ENCODE results near the gene NSG2. TPM values are rescaled to one million over a fixed set of nuclear protein-coding genes. Genes with fewer than 3 reads are reported as not detected.
A peak's percentile ranks its signal among the peaks of the same experiment; 100 is the strongest.

The NSG2 gene
- total RNA-seq: 1 to 10 TPM in 2 of 4 donors, under 1 TPM in 1, not detected in 1; 0.94 to 1.9 (median 1.8) TPM

DNA sequence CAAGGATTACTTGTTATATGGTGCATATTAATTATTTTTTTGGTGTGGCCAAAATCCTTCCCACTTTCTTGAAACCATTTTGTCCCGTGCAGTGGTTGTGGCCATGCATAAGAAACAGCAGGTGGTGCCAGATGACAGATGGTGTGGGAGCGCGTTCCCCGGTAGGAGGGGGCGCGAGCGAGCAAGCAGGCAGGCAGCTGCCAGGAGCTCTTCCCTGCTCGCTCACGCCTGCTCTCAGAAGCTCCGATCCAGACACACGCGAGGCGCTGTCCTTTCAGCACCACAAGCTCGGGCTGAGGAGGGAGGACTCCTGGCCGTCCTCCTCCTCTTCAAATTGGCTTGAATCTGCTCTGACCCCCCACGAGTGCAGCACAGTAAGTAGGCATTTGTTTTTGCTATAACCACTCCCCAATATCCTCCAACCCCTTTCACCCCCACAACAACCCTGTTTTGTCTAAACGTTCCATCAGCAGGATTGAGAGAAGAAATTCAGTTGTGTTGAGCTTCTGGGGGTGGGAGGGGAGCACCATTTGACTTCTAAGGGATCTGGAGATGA, at the start of gene NSG2:
TSS of gene NSG2 (plus strand) at position 237 of the 556 bp plus-strand sequence. CDS start 1,050 bp downstream, outside the sequence.
- H3K27ac ChIP-seq: no peak within 1 kb of the TSS
- H3K4me3 ChIP-seq: no peak within 1 kb of the TSS
- no peaks in the 10 kb centered on the region for H3K4me1 ChIP-seq
- TF ChIP-seq POLR2A (IDR thresholded peaks at IDR 0.05) (no peak), CTCF (IDR thresholded peaks at IDR 0.05) (peak in 3 of 6 experiments; percentile 47 to 50 (median 49))
- H3K9me3 ChIP-seq: no peaks in the 10 kb centered on the region
- H3K27me3 ChIP-seq: no peaks in the 10 kb centered on the region
- DNase-seq: peak in 2 of 3 donors; percentile 61 to 66
- H3K36me3 ChIP-seq: no peaks in the 10 kb centered on the region

DNA sequence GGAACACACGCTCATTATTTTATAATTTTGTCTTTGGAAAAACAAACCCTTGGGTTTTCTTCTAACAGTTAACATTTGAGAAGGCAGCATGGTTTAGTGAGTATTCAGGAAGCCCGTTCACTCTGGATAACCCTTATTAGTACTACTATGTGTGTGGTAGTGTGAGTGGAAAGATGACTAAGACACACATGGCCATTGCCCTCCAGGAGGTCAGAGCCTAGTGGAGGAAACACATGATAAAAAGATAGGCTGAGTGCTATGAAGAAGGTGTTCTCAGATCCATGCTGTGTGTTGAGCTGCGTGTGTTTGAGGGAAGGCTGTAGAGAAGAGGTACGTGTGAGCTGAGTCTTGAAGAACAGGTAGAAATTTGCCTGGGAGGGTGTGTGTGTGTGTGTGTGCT, 48.2 kb upstream of the NSG2 start:
- no peak overlapping the region for H3K4me3 ChIP-seq
- no peak for DNase-seq
- no peak overlapping the region for H3K27ac ChIP-seq
- H3K9me3 ChIP-seq: no peaks in the 10 kb centered on the region
- H3K36me3 ChIP-seq: no peaks in the 10 kb centered on the region
- TF ChIP-seq POLR2A (IDR thresholded peaks at IDR 0.05): no peak
- TF ChIP-seq CTCF (IDR thresholded peaks at IDR 0.05): no peak
- no peaks in the 10 kb centered on the region for H3K4me1 ChIP-seq
- H3K27me3 ChIP-seq: no peaks in the 10 kb centered on the region

DNA sequence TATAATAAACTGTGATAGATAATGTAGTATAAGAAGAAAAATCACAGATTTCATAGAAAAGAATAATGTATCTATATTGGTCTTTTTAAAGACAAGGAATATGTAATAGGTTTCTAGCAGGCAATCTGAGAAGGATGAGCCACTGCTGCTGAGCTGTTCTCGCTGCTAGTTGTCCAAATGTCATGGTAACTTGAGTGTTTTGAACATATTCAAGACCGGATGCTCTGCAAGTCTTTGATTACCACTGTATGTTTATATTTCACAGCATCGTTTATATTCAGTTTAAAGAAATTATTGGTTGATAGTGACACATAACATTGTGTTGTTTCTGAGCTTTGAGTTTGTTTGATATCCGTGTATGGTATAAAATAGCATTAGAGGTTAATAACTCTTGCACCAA, 47.0 kb upstream of the NSG2 start:
- H3K27me3 ChIP-seq: no peaks in the 10 kb centered on the region
- no peak overlapping the region for H3K27ac ChIP-seq
- H3K4me3 ChIP-seq: no peak overlapping the region
- DNase-seq: no peak
- no peak for TF ChIP-seq CTCF (IDR thresholded peaks at IDR 0.05)
- no peak for TF ChIP-seq POLR2A (IDR thresholded peaks at IDR 0.05)
- H3K9me3 ChIP-seq: no peaks in the 10 kb centered on the region
- no peaks in the 10 kb centered on the region for H3K4me1 ChIP-seq
- H3K36me3 ChIP-seq: no peaks in the 10 kb centered on the region

- TF ChIP-seq CTCF (IDR thresholded peaks at IDR 0.05): no peak
- H3K9me3 ChIP-seq: no peaks in the 10 kb centered on the region
- no peak overlapping the region for H3K4me3 ChIP-seq
- no peak overlapping the region for H3K27ac ChIP-seq
- H3K27me3 ChIP-seq: no peaks in the 10 kb centered on the region
- DNase-seq: no peak
- no peaks in the 10 kb centered on the region for H3K36me3 ChIP-seq
- no peaks in the 10 kb centered on the region for H3K4me1 ChIP-seq
Observed at GRCh38 chr5:174000076-174000475, 45.4 kb upstream of the NSG2 start.

DNA sequence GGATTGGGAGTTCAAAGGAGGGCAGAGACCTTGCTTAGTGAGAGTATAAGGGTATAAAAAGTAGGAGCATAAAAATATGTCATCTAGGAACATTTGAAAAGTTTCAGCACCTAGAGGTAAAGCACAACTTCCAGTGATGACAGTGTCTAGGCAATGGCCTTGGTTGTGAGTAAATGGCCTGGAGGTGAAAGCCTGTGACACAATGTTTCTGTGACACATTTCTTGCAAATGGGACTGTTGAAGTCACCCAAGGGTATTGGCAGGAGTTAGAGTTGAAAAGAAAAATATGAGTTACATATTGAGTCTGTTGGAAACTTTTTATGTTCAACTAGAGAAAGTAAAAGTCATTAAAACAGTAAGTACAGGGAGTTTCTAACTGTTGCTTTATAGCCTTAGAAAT, 41.7 kb upstream of the NSG2 start:
- Histone ChIP-seq H3K4me3 (no peak overlapping the region), H3K9me3 (no peaks in the 10 kb centered on the region), H3K36me3 (no peaks in the 10 kb centered on the region), H3K27me3 (no peaks in the 10 kb centered on the region), H3K27ac (no peak overlapping the region), H3K4me1 (no peaks in the 10 kb centered on the region)
- TF ChIP-seq POLR2A (IDR thresholded peaks at IDR 0.05): no peak
- no peak for TF ChIP-seq CTCF (IDR thresholded peaks at IDR 0.05)
- no peak for DNase-seq

DNA sequence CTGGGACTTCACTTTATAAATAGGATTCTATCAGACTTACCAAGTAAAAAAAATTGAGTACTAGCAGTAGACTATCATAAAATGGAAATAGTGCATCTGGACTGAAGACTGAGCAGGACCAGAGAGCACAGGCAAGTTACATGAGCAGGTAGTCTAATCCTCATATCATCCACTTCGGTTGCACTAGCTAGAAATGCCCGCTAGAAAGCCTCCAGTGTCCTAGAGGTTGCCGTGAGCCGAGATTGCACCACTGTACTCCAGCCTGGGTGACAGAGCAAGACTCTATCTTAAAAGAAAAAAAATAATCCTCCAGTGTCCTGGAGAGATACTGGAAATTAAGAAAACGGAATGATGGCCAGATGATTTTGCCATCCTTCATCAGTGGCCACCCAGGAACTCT, 36.6 kb upstream of the NSG2 start:
- no peak for TF ChIP-seq CTCF (IDR thresholded peaks at IDR 0.05)
- no peak for TF ChIP-seq POLR2A (IDR thresholded peaks at IDR 0.05)
- H3K9me3 ChIP-seq: no peaks in the 10 kb centered on the region
- H3K27ac ChIP-seq: no peak overlapping the region
- H3K4me3 ChIP-seq: no peak overlapping the region
- H3K27me3 ChIP-seq: no peaks in the 10 kb centered on the region
- no peaks in the 10 kb centered on the region for H3K36me3 ChIP-seq
- no peak for DNase-seq
- no peaks in the 10 kb centered on the region for H3K4me1 ChIP-seq
